GM18507 (cell line): ENCODE measurements around the gene ZDHHC22.
A peak's percentile ranks its signal among the peaks of the same experiment; 100 is the strongest.

Experiments used
- DNase-seq: peaks from one replicate; pipeline ENCODE4 v3.0.0; 2011; ENCODE audit warnings: low read depth; ENCODE audit not compliant: insufficient read length; ENCODE audit errors: extremely low spot score
- FAIRE-seq: peaks from 2 replicates; lab custom pipeline; 2011; peaks lifted over from hg19 to GRCh38; lab: Jason Lieb, UNC

Gene ZDHHC22

DNA sequence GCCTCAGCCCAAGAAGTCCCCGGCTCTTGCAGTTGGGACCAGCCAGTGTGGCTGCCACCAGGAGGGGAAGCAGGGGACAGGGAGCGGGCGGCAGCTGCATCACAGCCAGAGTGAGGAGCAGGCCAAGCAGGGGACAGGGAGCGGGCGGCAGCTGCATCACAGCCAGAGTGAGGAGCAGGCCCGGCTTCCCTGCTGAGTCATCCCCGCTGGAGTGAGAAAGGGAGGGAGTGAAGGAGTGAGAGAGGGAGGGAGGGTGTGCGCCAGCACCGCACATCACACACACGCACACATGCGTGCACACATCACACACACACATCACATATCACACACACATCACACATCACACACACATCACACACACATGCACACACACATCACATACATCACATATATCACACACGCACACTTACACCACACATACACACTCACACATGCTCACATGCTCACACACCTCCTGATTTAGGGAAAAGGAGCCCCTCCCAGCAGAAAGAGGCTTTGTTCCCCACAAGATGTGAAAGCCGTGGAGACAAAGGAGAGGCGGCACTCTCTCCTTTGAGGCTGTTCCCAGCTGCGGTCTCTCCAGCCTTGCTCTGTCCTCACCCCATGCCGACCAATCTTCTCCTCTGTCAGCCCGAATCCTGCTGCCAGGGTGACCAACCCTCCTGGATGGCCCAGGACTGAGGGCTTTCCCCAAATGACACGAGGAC is 16.7 kb upstream of the ZDHHC22 start:
- no peak for DNase-seq
- no peak for FAIRE-seq

DNA sequence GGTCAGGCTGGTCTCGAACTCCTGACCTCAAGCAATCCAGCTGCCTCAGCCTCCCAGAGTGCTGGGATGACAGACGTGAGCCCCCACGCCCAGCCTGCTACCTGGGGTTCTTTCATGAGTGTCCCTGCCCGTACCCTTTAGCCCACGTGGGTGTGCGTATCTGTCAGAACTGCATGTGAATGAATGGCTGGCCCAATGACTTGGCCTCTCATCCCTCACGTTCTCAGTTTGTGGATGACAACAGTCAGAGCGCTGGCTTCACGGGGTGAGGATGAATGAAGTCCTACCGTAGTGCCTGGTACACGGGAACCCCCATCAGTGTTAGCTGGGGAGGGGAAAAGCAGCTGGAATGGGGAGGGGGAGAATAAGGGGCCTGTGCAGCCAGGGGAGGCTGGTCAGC is 16.1 kb upstream of the ZDHHC22 start:
- FAIRE-seq (no peak), DNase-seq (no peak)

DNA sequence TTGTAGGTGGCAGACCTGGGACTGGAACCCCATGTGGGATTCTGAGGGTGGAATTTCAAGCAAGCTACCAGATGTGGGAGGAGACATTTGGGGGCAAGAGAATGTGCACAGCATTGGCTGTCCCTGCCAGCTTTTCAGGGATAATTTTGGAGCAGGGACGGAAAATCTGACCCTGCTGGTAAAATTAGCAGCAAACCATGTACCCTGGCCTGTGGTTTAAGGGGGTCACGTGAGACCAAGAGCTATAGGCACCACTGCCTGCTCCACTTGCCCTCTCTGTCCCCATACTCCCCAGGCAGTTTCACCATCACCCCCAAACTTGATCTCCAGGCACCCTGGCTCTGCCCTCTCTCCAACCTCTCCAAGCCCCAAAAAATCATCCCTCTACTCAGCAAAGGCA is 13.5 kb upstream of the ZDHHC22 start:
- FAIRE-seq (no peak), DNase-seq (no peak)

- DNase-seq: no peak
Observed at GRCh38 chr14:77154421-77154820, 12.8 kb upstream of the ZDHHC22 start.

GRCh38 chr14:77153802-77154201 is 12.2 kb upstream of the ZDHHC22 start:
- FAIRE-seq (no peak), DNase-seq (no peak)

More at GRCh38 chr14:77154421-77154820, 12.8 kb upstream of the ZDHHC22 start:
- FAIRE-seq: no peak

- DNase-seq: peak; percentile 25
Observed at GRCh38 chr14:77151918-77152588, 10.5 kb upstream of the ZDHHC22 start.

GRCh38 chr14:77151245-77151644 is 9.7 kb upstream of the ZDHHC22 start:
- peak; percentile 35 for FAIRE-seq
- no peak for DNase-seq

More at GRCh38 chr14:77151918-77152588, 10.5 kb upstream of the ZDHHC22 start:
- FAIRE-seq: no peak

DNA sequence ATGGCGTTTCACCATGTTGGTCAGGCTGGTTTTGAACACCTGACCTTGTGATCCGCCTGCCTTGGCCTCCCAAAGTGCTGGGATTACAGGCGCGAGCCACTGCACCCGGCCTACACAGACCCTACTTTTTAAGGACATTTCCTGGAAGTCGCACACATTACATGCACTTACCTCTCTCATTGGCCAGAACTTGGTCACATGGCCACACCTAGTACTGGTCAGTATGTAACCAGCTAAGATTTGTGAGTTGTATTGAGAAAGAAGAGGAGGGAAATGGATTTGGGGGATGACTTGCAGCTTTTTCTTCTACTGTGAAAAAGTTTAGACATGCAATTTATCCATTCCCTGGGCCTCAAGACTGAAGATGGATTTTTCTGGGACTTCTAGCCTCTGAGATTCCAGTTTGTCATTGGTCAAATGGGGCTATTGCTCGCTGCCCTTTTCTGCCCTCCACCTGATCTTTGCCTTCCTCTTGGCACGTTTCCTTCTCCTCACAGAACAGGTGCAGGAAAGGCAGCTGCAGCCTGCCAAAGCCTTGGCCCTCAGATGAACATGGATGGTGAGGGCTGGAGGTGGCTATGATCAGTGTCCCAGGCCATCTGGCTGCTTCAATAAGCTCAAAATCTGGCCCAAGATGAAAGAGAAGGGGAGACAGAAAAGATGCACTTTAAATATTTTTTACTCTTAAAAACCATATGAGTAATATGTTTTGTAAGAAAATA is 7.1 kb upstream of the ZDHHC22 start:
- DNase-seq: no peak
- no peak for FAIRE-seq

DNA sequence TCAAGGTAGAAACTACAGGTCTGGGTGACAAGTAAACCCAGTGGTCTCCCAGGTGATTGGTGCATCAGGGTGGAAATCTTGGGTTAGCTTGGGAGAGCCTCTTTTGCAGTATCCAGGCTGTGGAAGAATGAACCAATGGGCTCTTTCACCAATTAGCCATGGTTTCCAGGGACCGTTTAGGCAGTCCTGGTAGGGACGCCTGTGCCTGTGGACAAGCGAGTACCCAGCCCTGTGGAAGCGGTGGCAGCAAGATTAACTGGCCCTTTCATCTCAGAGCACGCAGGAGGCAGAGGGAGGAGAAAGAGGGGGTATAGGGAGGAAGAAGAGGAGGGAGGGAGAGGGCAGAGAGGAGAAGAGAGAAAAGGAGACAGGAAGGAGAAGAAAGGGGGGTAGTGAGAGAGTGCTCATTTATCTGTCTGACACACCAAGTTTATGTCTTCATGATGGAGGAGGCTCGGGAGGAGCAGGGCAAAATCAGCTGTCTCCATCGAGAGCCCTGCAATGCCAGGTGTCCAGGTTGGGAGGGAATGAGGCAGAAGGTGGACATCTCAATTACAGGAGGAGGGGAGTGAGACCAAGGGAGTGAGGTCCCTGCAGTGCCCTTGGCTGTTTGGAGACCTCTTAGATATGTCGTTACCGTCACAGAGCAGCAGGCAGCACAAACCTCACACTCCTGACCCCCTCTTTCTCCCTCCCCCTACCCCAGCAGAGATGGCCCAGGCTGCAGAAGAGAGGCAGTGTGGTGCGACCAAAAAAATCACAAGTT is 4.6 kb upstream of the ZDHHC22 start:
- DNase-seq (no peak), FAIRE-seq (no peak)

GRCh38 chr14:77144412-77145115 is 3.0 kb upstream of the ZDHHC22 start:
- FAIRE-seq: no peak

GRCh38 chr14:77143071-77143470 is 1.5 kb upstream of the ZDHHC22 start:
- FAIRE-seq: no peak

More at GRCh38 chr14:77144412-77145115, 3.0 kb upstream of the ZDHHC22 start:
- no peak for DNase-seq

DNA sequence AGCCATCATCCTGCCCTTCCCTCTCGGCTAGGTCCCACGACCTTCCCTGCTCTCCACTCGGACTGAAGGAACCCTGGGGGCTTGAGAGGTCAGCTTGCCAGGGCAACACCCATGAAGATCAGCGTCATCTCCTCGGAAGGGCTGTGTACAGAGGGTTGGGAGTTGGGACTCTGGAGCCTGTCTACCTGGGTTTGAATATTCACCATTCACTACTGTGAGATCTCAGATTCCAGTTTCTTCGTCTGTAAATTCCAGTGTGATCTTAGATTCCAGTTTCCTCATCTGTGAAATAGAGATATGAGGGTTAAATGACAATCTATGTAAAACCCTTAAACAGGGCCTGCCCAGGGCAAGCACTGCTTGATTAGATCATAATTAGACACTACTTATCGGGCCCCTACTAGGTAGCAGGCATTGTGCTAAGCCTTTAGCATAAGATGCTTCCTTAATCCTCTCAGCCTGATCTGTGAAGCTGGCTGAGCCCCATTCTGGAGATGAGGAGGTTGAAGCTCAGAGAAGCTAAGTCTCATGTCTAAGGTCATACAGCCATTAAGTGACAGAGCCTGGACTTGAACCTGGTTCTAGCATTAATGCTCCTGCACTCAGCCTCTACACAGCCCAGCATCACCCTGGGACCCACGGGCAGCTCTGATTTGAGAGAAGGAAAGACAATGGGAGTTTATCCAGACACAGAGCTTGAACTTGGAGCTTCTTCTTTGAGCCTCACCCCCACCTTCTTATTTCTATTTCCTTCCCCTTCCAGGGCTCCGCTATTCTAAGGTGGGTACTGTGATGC is 612 bp upstream of the ZDHHC22 start:
- FAIRE-seq (no peak), DNase-seq (no peak)

More at GRCh38 chr14:77143071-77143470, 1.5 kb upstream of the ZDHHC22 start:
- no peak for DNase-seq

- no peak for DNase-seq
Observed at GRCh38 chr14:77140359-77141213, 1.0 kb downstream of the ZDHHC22 start.

GRCh38 chr14:77139540-77140358 is 1.8 kb downstream of the ZDHHC22 start:
- FAIRE-seq (no peak), DNase-seq (no peak)

More at GRCh38 chr14:77140359-77141213, 1.0 kb downstream of the ZDHHC22 start:
- no peak for FAIRE-seq

- DNase-seq (no peak), FAIRE-seq (no peak)
Observed at GRCh38 chr14:77139022-77139421, 2.6 kb downstream of the ZDHHC22 start.

GRCh38 chr14:77133720-77134338 is 7.8 kb downstream of the ZDHHC22 start:
- FAIRE-seq: peak; percentile 68
- no peak for DNase-seq
